Measurements from ENCODE around the gene SLC17A7.

Gene SLC17A7

DNA sequence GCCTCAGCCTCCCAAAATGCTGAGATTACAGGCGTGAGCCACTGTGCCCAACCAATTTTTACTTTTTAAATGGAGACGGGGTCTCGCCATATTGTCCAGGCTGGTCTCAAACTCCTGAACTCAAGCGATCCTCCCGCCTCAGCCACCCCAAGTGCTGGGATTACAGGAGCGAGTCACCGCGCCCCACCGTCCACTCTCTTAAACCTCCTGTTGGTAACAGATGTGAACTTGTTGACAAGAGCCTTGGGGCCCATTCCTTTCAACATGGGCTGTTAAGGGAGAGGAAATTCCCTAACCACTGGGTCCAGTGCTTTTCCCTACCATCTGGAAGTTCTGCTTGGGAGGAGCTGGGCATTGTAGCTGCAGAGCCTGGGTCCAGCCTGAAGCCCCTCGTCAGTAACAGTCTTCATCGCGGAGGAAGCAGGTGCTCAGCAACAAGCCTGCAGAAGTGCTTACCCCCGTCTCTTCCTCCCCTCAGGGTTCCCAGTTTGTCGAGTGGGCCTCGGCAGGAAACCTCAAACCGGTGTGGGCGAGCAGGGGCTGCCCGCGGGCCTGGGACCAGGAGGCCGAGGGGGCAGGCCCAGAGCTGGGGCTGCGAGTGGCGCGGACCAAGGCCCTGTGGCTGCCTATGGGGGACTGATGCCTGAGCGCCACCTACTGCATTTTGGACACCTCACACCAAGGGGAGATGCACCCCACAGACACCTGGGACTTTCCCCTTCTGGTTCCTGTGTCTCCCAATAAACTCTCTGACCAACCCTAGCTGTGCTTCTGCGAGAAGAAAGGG lies 28.7 kb upstream of the SLC17A7 start:
- no peaks in the 10 kb centered on the region for H4K20me1 ChIP-seq (ENCODE audit: insufficient read depth, low read length)
- peaks cover 7% of the 10 kb centered on the region for H3K36me3 ChIP-seq (replicated peaks; ENCODE audit: low read depth, low read length)
- H3K9me3 ChIP-seq (ENCODE audit: insufficient read depth, low read length) = no peaks in the 10 kb centered on the region
- H3K4me3 ChIP-seq (ENCODE audit: low read length) = no peak overlapping the region
- H3K27me3 ChIP-seq (ENCODE audit: low read depth, low read length) = no peaks in the 10 kb centered on the region
- peaks cover 18% of the 10 kb centered on the region for H3K4me1 ChIP-seq (ENCODE audit: low read length)
- no peak for TF ChIP-seq EZH2phosphoT487 (IDR thresholded peaks at IDR 0.05; ENCODE audit: low read depth)
- TF ChIP-seq, protein P1, sequence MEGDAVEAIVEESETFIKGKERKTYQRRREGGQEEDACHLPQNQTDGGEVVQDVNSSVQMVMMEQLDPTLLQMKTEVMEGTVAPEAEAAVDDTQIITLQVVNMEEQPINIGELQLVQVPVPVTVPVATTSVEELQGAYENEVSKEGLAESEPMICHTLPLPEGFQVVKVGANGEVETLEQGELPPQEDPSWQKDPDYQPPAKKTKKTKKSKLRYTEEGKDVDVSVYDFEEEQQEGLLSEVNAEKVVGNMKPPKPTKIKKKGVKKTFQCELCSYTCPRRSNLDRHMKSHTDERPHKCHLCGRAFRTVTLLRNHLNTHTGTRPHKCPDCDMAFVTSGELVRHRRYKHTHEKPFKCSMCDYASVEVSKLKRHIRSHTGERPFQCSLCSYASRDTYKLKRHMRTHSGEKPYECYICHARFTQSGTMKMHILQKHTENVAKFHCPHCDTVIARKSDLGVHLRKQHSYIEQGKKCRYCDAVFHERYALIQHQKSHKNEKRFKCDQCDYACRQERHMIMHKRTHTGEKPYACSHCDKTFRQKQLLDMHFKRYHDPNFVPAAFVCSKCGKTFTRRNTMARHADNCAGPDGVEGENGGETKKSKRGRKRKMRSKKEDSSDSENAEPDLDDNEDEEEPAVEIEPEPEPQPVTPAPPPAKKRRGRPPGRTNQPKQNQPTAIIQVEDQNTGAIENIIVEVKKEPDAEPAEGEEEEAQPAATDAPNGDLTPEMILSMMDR (IDR thresholded peaks at IDR 0.05; ENCODE audit: low read depth, low read length) = peak; percentile 71
- no peak overlapping the region for H3K27ac ChIP-seq (ENCODE audit: low read length)
- H3K4me2 ChIP-seq (ENCODE audit: low read length) = no peak overlapping the region
- no peak overlapping the region for H3K9ac ChIP-seq (ENCODE audit: low read length)
- H3K79me2 ChIP-seq (ENCODE audit: low read length) = no peaks in the 10 kb centered on the region
- no peak overlapping the region for H2AFZ ChIP-seq (ENCODE audit: low read depth, low read length)

DNA sequence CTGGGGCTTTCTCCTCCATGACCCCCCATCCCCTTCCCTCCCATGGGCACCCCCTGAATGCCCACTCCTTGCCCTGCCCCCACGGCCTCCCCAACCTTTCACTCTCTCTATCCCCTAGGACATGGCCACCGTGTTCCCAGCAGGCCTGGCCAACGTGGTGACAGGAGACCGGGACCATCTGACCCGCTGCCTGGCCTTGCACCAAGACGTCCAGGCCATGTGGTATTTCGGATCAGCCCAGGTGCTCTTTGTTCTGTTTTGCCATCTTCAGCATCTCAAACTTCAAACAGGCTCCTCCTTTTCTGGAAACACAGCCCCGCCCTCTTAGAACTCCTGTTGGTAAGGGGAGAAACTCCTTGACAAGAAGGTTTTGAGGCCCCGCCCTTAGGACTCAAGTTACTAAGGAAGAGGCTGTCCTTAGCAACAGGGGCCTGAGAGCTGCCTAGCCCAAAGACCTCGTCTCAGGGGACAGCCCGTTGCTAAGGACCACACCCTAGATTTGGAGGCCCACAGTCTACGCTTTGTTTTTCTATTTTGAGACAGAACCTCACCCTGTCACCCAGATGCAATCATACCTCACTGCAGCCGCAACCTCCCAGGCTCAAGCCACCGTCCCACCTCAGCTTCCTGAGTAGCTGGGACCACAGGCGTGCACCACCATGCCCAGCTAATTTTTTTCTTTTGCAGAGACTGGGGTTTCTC lies 27.6 kb upstream of the SLC17A7 start:
- H3K36me3 ChIP-seq (replicated peaks; ENCODE audit: low read depth, low read length) = peaks cover 10% of the 10 kb centered on the region

DNA sequence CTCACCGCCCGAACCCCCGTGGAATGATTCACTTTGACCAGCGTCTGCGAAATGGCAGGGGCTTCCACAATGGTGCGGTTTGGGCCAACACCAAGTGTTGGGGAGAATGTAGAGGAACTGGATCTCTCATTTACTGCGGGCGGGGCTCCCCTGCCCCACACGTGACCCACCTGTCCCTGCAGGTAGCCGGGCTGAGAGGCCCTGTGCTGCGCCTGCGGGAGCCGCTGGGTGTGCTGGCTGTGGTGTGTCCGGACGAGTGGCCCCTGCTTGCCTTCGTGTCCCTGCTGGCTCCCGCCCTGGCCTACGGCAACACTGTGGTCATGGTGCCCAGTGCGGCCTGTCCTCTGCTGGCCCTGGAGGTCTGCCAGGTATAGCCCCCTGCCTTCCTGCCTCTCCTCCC lies 26.9 kb upstream of the SLC17A7 start:
- no peak for TF ChIP-seq EZH2phosphoT487 (IDR thresholded peaks at IDR 0.05; ENCODE audit: low read depth)
- TF ChIP-seq, protein P1 (IDR thresholded peaks at IDR 0.05; ENCODE audit: low read depth, low read length) = no peak
- H3K27me3 ChIP-seq (ENCODE audit: low read depth, low read length) = no peaks in the 10 kb centered on the region
- H3K4me2 ChIP-seq (ENCODE audit: low read length) = no peak overlapping the region
- no peak overlapping the region for H2AFZ ChIP-seq (ENCODE audit: low read depth, low read length)
- no peaks in the 10 kb centered on the region for H3K79me2 ChIP-seq (ENCODE audit: low read length)
- H3K4me1 ChIP-seq (ENCODE audit: low read length) = peaks cover 9% of the 10 kb centered on the region
- H3K9ac ChIP-seq (ENCODE audit: low read length) = no peak overlapping the region
- H3K36me3 ChIP-seq (replicated peaks; ENCODE audit: low read depth, low read length) = peaks cover 10% of the 10 kb centered on the region
- no peak overlapping the region for H3K27ac ChIP-seq (ENCODE audit: low read length)
- H3K4me3 ChIP-seq (ENCODE audit: low read length) = no peak overlapping the region
- H3K9me3 ChIP-seq (ENCODE audit: insufficient read depth, low read length) = no peaks in the 10 kb centered on the region
- H4K20me1 ChIP-seq (ENCODE audit: insufficient read depth, low read length) = no peaks in the 10 kb centered on the region

More for the DNA sequence above, 27.6 kb upstream of the SLC17A7 start:
- no peak overlapping the region for H3K4me2 ChIP-seq (ENCODE audit: low read length)
- no peaks in the 10 kb centered on the region for H4K20me1 ChIP-seq (ENCODE audit: insufficient read depth, low read length)
- no peak overlapping the region for H3K27ac ChIP-seq (ENCODE audit: low read length)
- H3K9ac ChIP-seq (ENCODE audit: low read length) = no peak overlapping the region
- H2AFZ ChIP-seq (ENCODE audit: low read depth, low read length) = no peak overlapping the region
- peaks cover 13% of the 10 kb centered on the region for H3K4me1 ChIP-seq (ENCODE audit: low read length)
- TF ChIP-seq EZH2phosphoT487 (IDR thresholded peaks at IDR 0.05; ENCODE audit: low read depth) = no peak
- TF ChIP-seq, protein P1 (IDR thresholded peaks at IDR 0.05; ENCODE audit: low read depth, low read length) = no peak
- no peaks in the 10 kb centered on the region for H3K27me3 ChIP-seq (ENCODE audit: low read depth, low read length)
- H3K4me3 ChIP-seq (ENCODE audit: low read length) = no peak overlapping the region
- H3K79me2 ChIP-seq (ENCODE audit: low read length) = no peaks in the 10 kb centered on the region
- H3K9me3 ChIP-seq (ENCODE audit: insufficient read depth, low read length) = no peaks in the 10 kb centered on the region

DNA sequence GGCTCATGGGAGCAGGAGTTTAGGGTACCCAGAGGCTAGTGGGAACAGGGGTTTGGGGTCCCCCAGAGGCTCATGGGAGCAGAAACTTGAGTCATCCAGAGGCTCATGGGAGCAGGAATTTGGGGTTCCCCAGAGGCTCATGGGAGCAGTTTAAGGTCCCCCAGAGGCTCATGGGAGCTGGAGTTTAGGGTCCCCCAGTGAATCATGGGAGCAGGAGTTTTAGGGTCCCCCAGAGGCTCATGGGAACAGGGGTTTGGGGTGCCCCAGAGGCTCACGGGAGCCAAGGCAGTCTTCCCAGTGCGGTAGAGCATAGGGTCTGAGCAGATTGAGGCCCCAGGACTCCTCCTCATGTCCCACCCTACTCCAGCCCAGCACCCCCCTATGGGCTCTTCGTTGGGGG lies 24.0 kb upstream of the SLC17A7 start:
- H3K36me3 ChIP-seq (replicated peaks; ENCODE audit: low read depth, low read length) = peaks cover 14% of the 10 kb centered on the region

More for the DNA sequence above, 24.0 kb upstream of the SLC17A7 start:
- Histone ChIP-seq H3K4me2 (ENCODE audit: low read length) (no peak overlapping the region), H4K20me1 (ENCODE audit: insufficient read depth, low read length) (no peaks in the 10 kb centered on the region), H3K9me3 (ENCODE audit: insufficient read depth, low read length) (no peaks in the 10 kb centered on the region), H3K9ac (ENCODE audit: low read length) (no peak overlapping the region), H3K79me2 (ENCODE audit: low read length) (no peaks in the 10 kb centered on the region), H3K27ac (ENCODE audit: low read length) (no peak overlapping the region), H3K27me3 (ENCODE audit: low read depth, low read length) (no peaks in the 10 kb centered on the region), H3K4me3 (ENCODE audit: low read length) (no peak overlapping the region), H3K4me1 (ENCODE audit: low read length) (peaks cover 5% of the 10 kb centered on the region), H2AFZ (ENCODE audit: low read depth, low read length) (no peak overlapping the region)
- TF ChIP-seq, protein P1 (IDR thresholded peaks at IDR 0.05; ENCODE audit: low read depth, low read length) = no peak
- no peak for TF ChIP-seq EZH2phosphoT487 (IDR thresholded peaks at IDR 0.05; ENCODE audit: low read depth)
